ENCODE results near the gene ZPBP2. TPM values are rescaled to one million over a fixed set of nuclear protein-coding genes. Genes with fewer than 3 reads are reported as not detected.
A peak's percentile ranks its signal among the peaks of the same experiment; 100 is the strongest.

Gene ZPBP2
- total RNA-seq, 1 donor from 2014 or later = not detected

DNA sequence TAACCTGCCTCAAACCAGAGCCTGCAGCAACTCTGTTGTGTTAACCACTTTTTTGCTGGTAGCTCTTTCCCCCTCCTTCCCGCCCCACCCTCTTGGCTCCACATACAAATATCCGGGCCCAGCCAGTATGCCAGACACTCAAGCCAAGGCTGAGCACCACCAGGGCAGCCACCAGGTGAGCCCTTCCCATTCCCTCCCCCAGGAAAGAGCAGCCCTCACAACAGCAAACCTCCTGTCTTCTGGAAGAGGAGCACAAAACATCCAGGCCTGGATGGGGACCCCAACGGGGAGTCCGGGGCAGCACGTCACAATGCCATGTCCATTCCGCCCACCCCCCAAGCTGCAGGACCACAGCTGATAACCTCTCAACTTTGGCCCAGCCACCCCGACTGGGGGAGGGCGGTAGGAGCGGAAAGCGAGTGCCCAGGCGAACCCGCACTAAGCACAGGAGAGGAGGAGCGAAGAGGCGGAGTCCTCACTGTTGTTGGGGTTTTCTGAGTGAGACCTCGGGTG is 58.6 kb downstream of the ZPBP2 start:
- ATAC-seq = peak; percentile 10
- intact Hi-C loops (cut with DNase I) = no loop called here
- peak; percentile 74 for DNase-seq (ENCODE audit: missing footprints)

Other genes with a start within 250 kb of the ZPBP2 start
- gene PPP1R1B, start 241.2 kb upstream of the ZPBP2 start, total RNA-seq = 0.89 TPM
- gene STARD3, start 231.1 kb upstream of the ZPBP2 start, total RNA-seq = 21.4 TPM
- 5,286 TPM for gene TCAP, start 202.9 kb upstream of the ZPBP2 start, total RNA-seq
- gene PNMT, start 199.7 kb upstream of the ZPBP2 start, total RNA-seq = 5.1 TPM
- 10.4 TPM for gene PGAP3, start 180.1 kb upstream of the ZPBP2 start, total RNA-seq
- gene ERBB2, start 168.1 kb upstream of the ZPBP2 start, total RNA-seq = 68.7 TPM
- 49.4 TPM for gene MIEN1, start 137.7 kb upstream of the ZPBP2 start, total RNA-seq
- 2.4 TPM for gene GRB7, start 130.3 kb upstream of the ZPBP2 start, total RNA-seq
- 0.32 TPM for gene IKZF3, start 3.9 kb upstream of the ZPBP2 start, total RNA-seq
- 2.1 TPM for gene GSDMB, start 50.4 kb downstream of the ZPBP2 start, total RNA-seq
- 34.7 TPM for gene ORMDL3, start 59.4 kb downstream of the ZPBP2 start, total RNA-seq
- gene LRRC3C, start 59.5 kb downstream of the ZPBP2 start, total RNA-seq = not detected
- 1.4 TPM for gene GSDMA, start 94.8 kb downstream of the ZPBP2 start, total RNA-seq
- gene PSMD3, start 112.6 kb downstream of the ZPBP2 start, total RNA-seq = 86.9 TPM
- not detected for gene CSF3, start 147.2 kb downstream of the ZPBP2 start, total RNA-seq
- gene MED24, start 186.2 kb downstream of the ZPBP2 start, total RNA-seq = 53.9 TPM
- gene THRA, start 194.8 kb downstream of the ZPBP2 start, total RNA-seq = 88.3 TPM
- 24.9 TPM for gene NR1D1, start 232.4 kb downstream of the ZPBP2 start, total RNA-seq